GM18499 (cell line): ENCODE results near the gene TARS2.
A peak's percentile ranks its signal among the peaks of the same experiment; 100 is the strongest.

Experiments used
- ATAC-seq: cut with Tn5 transposase; IDR thresholded peaks from one replicate; pipeline ENCODE4 v1.9.1; 2021; ENCODE audit warnings: moderate number of reproducible peaks; ENCODE audit not compliant: insufficient read depth, unreplicated experiment

The TARS2 gene, protein sequence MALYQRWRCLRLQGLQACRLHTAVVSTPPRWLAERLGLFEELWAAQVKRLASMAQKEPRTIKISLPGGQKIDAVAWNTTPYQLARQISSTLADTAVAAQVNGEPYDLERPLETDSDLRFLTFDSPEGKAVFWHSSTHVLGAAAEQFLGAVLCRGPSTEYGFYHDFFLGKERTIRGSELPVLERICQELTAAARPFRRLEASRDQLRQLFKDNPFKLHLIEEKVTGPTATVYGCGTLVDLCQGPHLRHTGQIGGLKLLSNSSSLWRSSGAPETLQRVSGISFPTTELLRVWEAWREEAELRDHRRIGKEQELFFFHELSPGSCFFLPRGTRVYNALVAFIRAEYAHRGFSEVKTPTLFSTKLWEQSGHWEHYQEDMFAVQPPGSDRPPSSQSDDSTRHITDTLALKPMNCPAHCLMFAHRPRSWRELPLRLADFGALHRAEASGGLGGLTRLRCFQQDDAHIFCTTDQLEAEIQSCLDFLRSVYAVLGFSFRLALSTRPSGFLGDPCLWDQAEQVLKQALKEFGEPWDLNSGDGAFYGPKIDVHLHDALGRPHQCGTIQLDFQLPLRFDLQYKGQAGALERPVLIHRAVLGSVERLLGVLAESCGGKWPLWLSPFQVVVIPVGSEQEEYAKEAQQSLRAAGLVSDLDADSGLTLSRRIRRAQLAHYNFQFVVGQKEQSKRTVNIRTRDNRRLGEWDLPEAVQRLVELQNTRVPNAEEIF

DNA sequence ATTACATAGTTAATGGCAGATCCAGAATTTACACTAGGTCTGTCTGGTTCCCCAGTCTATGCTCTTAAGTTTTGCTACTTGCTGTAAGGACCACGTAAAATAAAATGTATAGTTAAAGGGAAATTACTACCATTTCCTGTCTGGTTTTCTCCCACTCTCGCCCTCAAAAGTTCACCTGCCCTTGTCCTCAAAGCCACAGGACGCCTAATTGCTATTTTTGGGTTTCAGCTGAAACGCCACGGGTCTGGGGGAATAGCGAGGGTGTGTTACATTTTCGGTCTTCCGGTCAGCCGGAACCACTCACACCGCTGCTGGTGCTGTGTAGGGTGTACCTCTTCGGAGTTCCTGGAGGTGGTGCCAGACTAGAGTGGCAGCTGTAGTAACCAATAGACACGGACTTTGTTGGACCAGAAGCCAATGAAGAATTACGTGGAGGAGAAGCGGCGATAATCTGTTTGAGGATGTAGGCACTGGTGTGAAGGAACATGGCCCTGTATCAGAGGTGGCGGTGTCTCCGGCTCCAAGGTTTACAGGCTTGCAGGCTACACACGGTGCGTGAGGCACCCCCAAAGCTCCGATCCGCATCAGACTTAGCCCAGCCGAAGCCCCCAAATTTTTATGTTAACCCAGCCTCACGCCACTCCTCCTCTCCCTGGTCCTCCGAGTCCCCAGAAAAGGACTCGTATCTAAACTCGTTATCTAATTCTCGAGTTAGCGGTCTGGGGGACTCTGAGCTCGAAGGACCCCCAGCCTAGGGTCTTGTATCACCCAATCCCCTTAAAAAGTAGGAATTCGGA lies at the start of gene TARS2:
Gene TARS2 (plus strand): TSS at position 454 of the 797 bp plus-strand sequence. CDS start 32 bp downstream, at position 486.
- ATAC-seq = peak; percentile 96

DNA sequence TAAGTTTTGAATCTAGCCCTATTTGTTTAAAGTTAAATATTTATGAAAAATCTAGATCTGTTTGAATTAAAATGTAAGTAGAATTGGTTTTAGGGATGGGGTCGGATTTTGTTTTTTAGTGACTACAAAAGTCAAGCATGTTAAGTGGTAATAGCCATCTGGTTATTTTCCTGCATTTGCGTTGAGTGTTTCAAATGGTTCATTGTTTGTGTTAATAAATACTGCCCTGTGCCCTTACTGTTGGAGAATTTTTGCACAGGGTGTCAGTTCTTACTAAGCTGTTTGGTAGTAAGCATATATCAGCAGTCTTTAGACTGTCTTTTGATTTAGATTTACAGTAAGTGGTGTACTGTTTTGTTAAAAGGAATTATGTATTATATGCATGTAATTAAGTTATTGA lies 46.1 kb upstream of the TARS2 start:
- ATAC-seq = no peak

DNA sequence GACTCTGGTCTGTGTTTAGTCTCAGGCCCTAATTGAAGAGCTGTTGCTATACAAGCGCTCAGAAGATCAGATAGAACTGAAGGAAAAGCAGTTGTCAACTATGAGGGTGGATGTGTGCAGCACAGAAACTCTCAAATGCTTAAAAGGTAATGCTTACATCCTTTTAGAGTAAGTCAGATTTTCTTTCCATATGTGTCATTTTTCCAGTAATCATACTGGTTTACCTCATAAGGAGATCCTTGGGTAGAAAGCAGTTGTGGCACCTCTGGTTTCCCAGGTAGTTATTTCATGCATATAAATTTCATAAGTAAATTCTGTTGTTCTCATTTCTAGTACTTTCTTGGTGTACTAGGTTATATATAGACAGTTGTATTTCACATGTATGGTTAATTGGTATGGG lies 43.0 kb upstream of the TARS2 start:
- ATAC-seq = no peak

DNA sequence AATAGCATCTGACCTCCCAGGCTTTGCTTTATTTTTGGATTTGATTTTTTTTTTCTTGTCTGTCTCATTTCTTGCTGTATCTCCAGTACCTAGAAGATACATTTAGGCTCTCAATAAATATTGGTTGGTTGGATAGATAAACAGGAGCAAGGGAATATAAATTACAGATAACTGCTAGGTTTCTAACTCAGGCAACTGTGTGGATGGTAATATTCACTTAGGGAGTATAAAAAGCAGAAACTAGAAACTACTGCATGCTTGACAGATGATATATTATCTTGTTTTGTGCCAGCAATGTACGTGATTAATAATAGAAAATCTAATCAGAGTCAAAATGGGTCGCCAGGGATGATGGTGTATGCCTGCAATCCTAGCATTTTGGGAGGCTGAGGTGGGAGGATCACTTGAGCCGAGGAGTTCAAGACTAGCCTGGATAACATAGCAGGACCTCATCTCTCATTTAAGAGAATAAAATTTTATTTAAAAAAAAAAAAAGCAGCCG lies 31.0 kb upstream of the TARS2 start:
- no peak for ATAC-seq

DNA sequence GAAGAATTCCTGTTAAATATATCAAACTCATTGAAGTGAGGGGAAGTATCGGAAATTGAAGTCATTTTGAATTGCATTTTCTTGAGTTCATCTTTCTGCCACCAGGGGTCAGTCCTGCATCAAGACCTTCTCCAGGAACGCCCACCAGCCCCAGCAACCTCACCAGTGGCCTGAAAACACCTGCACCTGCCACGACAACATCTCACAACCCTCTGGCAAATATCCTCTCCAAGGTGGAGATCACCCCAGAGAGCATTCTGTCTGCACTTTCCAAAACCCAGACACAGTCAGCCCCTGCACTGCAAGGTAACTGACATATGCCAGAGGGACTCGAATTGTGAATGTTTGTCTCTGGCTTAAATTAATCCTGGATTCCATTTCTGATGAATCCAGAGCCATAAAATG lies 22.8 kb upstream of the TARS2 start:
- ATAC-seq = no peak

DNA sequence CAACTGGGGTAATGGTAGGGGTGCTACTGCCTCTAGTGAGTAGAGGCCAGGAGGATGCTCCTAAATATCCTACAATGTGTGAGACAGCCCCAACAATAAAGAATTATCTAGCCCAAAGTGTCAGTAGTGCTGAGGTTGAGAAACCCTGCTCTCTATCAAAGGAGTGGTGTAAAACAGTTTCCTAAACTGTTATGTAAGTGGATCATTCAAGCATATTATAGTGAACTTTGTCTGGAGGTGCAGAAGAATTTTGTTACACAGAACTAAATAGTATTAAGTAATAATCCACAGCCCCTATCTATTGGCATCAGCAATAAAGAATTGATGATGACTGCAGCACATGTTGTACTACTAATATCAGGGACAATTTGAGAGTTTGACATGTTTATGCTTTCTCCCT lies 20.3 kb upstream of the TARS2 start:
- ATAC-seq = no peak

DNA sequence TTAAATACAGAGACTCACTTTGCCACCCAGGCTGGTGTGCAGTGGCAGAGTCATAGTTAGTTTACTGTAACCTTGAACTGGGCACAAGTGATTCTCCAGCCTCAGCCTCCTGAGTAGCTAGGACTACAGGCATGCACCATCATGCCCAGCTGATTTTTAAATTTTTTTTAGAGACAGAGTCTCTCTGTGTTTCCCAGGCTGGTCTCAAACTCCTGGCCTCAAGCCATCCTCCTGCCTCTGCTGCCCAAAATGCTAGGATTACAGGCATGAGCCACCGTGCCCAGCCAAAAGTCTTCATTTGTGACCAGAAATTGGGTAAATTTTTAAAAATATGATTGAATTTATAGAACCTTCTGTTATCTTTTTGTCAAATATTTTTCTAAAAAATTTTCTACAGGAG lies 17.9 kb upstream of the TARS2 start:
- no peak for ATAC-seq

DNA sequence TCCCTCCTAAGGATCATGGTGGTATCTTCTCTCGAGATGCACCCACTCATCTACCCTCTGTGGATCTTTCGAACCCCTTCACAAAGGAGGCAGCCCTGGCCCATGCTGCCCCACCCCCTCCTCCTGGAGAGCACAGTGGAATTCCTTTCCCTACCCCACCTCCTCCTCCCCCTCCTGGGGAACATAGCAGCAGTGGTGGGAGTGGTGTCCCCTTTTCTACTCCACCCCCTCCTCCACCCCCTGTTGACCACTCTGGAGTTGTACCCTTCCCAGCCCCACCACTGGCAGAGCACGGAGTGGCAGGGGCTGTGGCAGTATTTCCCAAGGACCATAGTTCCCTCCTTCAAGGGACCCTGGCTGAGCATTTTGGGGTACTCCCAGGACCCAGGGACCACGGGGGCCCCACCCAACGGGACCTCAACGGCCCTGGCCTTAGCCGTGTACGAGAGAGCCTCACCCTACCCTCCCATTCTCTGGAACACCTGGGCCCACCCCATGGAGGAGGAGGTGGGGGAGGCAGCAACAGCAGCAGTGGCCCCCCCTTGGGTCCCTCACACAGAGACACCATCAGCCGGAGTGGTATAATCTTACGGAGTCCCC lies 14.5 kb upstream of the TARS2 start:
- ATAC-seq = no peak

DNA sequence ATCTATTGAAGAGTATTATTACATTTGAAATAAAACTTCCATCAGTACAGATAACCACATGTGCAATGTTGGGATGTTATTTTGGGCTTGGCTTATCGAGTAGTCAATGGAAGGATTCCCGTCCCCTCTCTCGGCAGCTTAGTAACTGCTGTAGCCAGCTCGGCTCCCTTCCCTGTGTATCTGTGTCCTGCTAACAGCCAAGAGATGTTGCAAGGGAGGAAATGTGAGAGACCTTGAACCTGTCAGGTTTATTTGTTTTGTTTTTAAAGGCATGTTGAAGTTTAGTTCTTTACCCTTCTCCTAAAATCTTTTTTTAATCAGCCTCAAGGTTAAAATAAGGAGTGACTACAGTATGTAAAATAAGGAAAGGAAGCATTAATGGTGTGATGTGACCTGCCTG lies 13.6 kb upstream of the TARS2 start:
- ATAC-seq = no peak

DNA sequence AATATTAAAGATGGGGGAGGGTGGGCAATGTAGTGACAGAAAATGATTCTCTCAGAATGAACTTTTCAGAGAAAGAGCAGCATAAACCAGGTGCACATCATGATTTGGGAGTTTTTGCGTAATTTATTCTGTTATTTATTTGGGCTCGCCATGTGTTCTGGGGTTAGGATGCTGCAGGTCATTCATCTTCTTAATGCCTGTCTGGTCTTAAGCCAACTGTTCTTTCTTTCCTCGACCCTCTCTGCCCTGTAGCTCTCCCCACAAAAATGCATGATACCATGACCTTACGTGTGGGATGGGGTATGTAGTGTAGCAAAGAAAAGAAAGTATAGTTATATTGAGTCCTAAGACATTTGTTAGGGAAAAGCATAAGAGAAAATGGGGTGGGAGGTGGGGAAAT lies 12.3 kb upstream of the TARS2 start:
- no peak for ATAC-seq

DNA sequence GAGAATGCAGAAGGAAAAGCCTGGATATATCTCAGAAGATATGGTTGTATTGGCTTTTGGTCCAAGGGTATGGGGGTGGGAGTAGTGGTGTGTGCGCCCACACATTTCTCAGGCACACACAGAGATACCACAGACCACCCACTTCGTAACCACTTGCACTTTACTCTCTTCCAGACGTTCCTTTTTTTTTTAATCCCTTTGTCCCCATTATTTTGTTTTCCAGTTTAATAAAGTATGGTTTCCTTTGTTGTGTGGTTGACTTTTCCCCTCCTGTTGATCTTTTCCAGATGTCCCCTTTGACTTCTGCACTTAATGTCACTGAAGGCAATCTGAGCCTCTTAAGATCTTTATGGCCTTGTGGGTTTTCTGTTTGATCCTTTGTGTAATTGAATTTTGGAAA lies 10.5 kb upstream of the TARS2 start:
- ATAC-seq = no peak

DNA sequence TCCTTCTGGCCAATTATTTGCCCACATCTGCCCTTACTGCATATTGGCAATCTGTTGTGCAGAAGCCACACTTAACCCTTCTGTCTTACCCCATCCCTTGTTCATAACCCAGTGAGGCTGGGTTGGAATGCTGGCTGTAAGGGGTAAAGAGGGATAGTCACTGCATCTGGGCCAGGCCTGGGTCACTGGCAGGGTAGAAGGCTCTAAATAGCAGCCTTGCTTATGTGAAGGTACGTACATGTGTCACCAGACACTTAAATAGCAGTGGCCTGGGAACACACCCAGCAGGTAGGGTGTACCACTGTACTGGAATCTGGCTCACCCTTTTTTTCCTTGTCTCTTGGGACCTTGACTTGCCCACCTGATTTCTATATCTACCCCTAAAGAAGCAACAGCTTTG lies 9.9 kb upstream of the TARS2 start:
- ATAC-seq = no peak

DNA sequence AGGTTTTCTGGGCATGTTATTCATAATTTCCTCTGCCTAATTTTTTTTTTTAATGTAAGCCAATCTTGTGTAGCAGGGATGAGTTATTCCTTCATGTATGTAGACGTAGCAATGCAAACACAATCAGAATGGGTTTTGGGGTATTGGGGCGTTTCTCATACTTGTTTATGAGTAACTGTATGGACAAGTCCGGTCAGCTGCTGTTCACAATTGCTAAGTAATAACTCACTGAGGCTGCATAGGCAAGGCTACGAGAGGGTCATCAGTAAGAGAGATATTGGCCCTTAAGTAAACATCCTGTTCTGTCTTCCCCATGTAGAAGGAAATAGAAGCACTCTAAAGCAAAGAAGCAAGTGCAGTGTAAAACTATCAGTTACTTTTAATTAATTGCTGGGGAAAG lies 9.5 kb upstream of the TARS2 start:
- ATAC-seq = no peak

DNA sequence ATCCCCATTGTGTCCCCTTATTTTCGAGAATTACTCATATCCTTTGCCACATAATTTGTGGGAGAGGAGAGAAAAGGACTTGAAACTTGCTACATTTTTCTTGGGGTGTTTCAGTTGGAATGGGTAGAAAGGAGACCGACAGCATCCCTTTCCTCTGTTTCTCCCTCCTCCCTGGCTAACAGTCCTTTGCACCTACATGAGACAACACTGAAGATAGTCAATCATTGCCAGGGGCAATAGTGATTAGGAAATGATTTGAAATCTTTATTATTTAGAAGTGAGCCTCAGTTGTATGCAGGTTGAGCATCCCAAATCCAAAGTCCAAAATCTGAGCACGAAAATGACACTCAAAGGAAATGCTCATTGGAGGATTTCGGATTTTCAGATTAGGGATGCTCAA lies 7.8 kb upstream of the TARS2 start:
- ATAC-seq = no peak

DNA sequence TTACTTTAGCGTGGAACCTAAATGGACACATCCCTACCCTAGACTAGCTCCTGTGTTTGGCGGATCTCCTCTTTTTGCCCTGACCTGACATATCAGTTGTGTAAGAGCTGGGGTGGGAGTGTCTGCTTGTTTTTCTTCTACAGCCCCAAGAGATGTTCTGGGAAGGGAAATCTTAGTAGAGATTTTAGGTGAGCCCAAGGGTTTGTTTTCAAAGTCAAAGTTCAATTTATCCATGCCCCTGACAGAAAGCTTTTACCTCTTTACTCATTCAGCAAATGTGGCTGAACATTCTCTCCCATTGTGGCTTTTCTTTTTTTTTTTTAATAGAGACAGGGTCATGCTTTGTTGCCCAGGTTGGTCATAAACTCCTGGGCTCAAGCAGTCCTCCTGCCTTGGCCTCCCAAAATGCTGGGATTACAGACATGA lies 7.3 kb upstream of the TARS2 start:
- ATAC-seq = no peak

DNA sequence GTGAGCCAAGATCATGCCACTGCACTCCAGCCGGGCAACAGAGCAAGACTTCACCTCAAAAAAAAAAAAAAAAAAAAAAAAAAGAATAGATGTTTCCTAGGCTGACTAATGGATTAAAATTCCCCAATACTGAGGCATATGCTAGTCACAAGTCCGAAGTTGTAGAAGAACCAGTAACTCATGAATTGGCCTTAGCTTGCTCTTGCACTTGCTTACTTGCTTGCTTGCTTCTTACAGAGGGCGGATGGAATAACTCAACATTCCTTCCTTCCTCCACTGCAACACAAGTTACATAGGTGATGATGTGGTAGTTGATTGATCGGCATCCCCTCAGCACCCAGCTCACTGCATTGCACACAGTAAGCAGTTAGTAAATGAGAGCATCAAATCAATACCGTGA lies 2.8 kb upstream of the TARS2 start:
- no peak for ATAC-seq

DNA sequence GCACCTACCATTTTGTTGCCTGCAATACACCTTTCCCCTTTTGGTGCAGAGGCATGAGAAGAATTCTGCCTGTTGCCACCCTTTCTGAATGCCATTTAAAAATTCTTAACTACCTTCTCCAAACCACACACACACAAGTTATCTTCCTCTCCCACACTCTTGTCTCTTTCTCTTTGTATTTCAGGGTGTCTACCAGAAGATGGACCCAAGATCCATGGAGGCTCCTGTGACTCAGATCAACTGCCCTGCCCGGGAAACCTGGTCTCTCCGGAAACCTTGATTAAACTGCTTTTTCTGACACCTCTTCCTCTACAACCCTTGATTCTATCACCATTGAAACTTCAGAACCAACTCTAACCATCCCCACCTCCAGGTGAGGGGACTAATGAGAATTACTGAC lies 2.4 kb upstream of the TARS2 start:
- ATAC-seq = no peak

DNA sequence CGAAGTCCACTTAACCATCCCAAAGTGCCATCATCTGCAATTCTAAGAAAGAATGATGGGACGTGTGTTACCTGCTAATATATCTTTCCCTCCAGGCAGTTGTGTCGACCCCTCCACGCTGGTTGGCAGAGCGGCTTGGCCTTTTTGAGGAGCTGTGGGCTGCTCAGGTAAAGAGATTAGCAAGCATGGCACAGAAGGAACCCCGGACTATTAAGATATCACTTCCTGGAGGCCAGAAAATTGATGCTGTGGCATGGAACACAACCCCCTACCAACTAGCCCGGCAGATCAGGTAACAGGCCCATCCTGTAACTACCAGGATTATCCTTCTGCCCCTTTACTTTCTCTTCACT lies 520 bp downstream of the TARS2 start:
- no peak for ATAC-seq

DNA sequence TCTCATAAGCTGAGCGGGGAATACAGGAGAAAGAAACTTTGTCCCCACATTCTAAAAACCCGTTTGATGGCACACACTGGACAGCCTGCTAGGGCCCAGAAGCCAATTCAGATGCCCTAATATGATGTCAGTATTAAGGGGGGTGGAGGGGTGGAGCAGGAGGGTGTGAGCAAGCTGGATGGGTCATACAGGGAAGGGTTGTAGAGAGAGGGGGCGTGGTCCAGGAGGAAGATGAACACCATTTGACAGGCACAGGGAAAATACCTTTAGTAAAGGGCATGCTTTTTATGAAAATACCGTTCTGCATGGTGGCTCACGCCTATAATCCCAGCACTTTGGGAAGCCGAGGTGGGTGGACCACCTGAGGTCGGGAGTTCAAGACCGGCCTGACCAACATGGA lies 6.0 kb downstream of the TARS2 start:
- no peak for ATAC-seq

DNA sequence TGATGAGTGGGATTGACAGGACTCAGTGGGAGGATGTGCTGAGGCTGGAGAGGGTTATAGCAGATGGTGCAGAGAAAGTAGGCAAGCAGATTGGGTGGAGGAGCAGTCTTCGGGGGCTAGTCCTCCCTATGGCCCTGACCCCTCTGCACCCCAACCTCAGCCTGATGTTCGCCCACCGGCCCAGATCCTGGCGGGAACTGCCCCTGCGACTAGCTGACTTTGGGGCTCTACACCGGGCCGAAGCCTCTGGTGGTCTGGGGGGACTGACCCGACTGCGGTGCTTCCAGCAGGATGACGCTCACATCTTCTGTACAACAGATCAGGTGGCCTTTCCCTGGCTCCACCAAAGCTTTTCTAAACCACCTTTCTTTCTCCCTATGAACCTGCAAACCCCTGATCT lies 11.1 kb downstream of the TARS2 start:
- ATAC-seq = no peak

DNA sequence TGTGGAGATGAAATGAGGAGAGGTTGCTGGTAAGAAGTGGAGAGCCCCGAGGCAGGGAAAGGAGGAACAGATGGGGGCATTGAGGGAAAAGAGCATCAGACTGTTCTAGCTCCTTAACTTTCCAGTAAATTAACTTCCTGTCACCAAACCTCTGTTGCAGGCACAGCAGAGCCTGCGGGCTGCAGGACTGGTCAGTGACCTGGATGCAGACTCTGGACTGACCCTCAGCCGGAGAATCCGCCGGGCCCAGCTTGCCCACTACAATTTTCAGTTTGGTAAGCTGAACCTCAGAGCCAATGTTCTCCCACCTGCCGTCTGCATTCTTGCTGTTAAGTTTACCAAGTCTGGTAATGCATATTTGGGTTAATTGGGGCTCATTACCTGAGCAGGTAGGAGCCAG lies 18.2 kb downstream of the TARS2 start:
- ATAC-seq = no peak
